BJ (cell line): ENCODE results near the gene ISCA2. TPM values are rescaled to one million over a fixed set of nuclear protein-coding genes. Genes with fewer than 3 reads are reported as not detected.

Experiments used
- CTCF ChIA-PET: fragments of 350-600 bp; formaldehyde crosslinking; extraction: SDS; loops from one replicate; lab custom pipeline; 2021; ENCODE audit warnings: antibody characterized with exemption, inconsistent platforms; lab: Yijun Ruan, JAX
- POLR2A ChIA-PET: fragments of 300-600 bp; sonication (Branson Sonifier 250); formaldehyde crosslinking; extraction: SDS; loops from one replicate; lab custom pipeline; 2021; ENCODE audit warnings: antibody characterized with exemption; lab: Charles Lee
- DNase-seq: peaks from one replicate; pipeline ENCODE4 v3.0.0-alpha.2; 2011; ENCODE audit warnings: low read depth
- H3K27me3 ChIP-seq: 2 replicates; pipeline ENCODE4 v1.6.0; 2011; ENCODE audit warnings: low read length; ENCODE audit not compliant: control insufficient read depth, insufficient read depth
- H3K36me3 ChIP-seq: 2 replicates; pipeline ENCODE4 v1.5.1; 2011; ENCODE audit warnings: low read length; ENCODE audit not compliant: control insufficient read depth, insufficient read depth
- H3K4me3 ChIP-seq: 2 replicates; pipeline ENCODE4 v1.5.1; 2011; ENCODE audit warnings: low read depth, mild to moderate bottlenecking, control low read depth, low read length
- CTCF ChIP-seq: IDR thresholded peaks from 2 replicates; pipeline ENCODE4 v1.5.1; 2011; ENCODE audit warnings: low read depth, mild to moderate bottlenecking, control low read depth, inconsistent platforms, low read length, moderate library complexity; ENCODE audit not compliant: insufficient read depth
- polyA plus RNA-seq: library from polyadenylated mRNA; depleted of rRNA; stranded (reverse); fragments of >200 nt; gene quantifications from 2 replicates; pipeline ENCODE4 v1.2.3, GENCODE V29; 2011; rRNA removed

The ISCA2 gene
- polyA plus RNA-seq, 1 experiment = 13.0 TPM

GRCh38 chr14:74546416-74546815, 52.9 kb downstream of the ISCA2 start:
- POLR2A ChIA-PET = no interaction called here
- DNase-seq = no peak

More at GRCh38 chr14:74546416-74546815, 52.9 kb downstream of the ISCA2 start:
- Histone ChIP-seq H3K36me3 (peaks cover 5% of the 10 kb centered on the region), H3K4me3 (no peak overlapping the region), H3K27me3 (no peaks in the 10 kb centered on the region)
- no peak for TF ChIP-seq CTCF
- CTCF ChIA-PET = no interaction called here

Other genes starting within 250 kb of the ISCA2 start
- 8.4 and 12.4 TPM in 2 replicates for gene ABCD4, start 190.8 kb upstream of the ISCA2 start, polyA plus RNA-seq
- gene VRTN, start 145.3 kb upstream of the ISCA2 start, polyA plus RNA-seq = not detected in 2 replicates
- not detected in 2 replicates for gene SYNDIG1L, start 67.6 kb upstream of the ISCA2 start, polyA plus RNA-seq
- gene NPC2, start 460 bp upstream of the ISCA2 start, polyA plus RNA-seq = 166 and 267 TPM in 2 replicates
- gene LTBP2, start 118.5 kb downstream of the ISCA2 start, polyA plus RNA-seq = 27.5 and 41.1 TPM in 2 replicates
- 38.8 and 52.7 TPM in 2 replicates for gene AREL1, start 219.3 kb downstream of the ISCA2 start, polyA plus RNA-seq
- gene FCF1, start 219.4 kb downstream of the ISCA2 start, polyA plus RNA-seq = 30.6 and 70.2 TPM in 2 replicates